WTC11 (cell line): ENCODE measurements around the gene ADAMTS18. TPM values are rescaled to one million over a fixed set of nuclear protein-coding genes. Genes with fewer than 3 reads are reported as not detected.

Source experiments
- ATAC-seq: fragments of 200-7000 bp; cut with Tn5 transposase; 2 replicates; pipeline ENCODE4 v1.10.0; 2021; ENCODE audit warnings: mild to moderate bottlenecking, moderate library complexity
- CTCF ChIA-PET: fragments of 300-600 bp; sonication (Branson Sonifier 250); formaldehyde crosslinking; loops from one replicate; lab custom pipeline; 2021; ENCODE audit warnings: antibody characterized with exemption; lab: Charles Lee
- POLR2A ChIA-PET: fragments of 350-600 bp; sonication (Branson Sonifier 250); formaldehyde crosslinking; loops from one replicate; lab custom pipeline; 2021; ENCODE audit warnings: antibody characterized with exemption; lab: Charles Lee
- DNase-seq: peaks from one replicate; pipeline ENCODE4 v3.0.0; 2021; ENCODE audit warnings: low spot score
- H3K27ac Mint-ChIP-seq: 2 replicates; pipeline ENCODE4 v1.8.0; 2021; ENCODE audit warnings: mixed read lengths
- H3K27me3 Mint-ChIP-seq: 2 replicates; pipeline ENCODE4 v1.8.0; 2021; ENCODE audit warnings: low read depth, mild to moderate bottlenecking, moderate library complexity, mixed read lengths
- H3K36me3 Mint-ChIP-seq: 2 replicates; pipeline ENCODE4 v1.8.0; 2021; ENCODE audit warnings: mixed read lengths
- H3K4me1 Mint-ChIP-seq: 2 replicates; pipeline ENCODE4 v1.8.0; 2022; ENCODE audit warnings: mixed read lengths
- H3K4me3 Mint-ChIP-seq: 2 replicates; pipeline ENCODE4 v1.8.0; 2021; ENCODE audit warnings: mild to moderate bottlenecking, moderate library complexity, mixed read lengths
- H3K9me3 Mint-ChIP-seq: 2 replicates; pipeline ENCODE4 v1.8.0; 2021; ENCODE audit warnings: mixed read lengths
- E2F5 ChIP-seq: sonication (generic); formaldehyde crosslinking; IDR thresholded peaks from 2 replicates; pipeline ENCODE4 v1.8.1; 2022; ENCODE audit warnings: mild to moderate bottlenecking, moderate library complexity, missing genetic modification reagents
- GTF2I ChIP-seq: fragments of 250-450 bp; sonication (Bioruptor Pico); conservative IDR thresholded peaks from 2 replicates; pipeline ENCODE4 v1.4.0; 2021; ENCODE audit warnings: mild to moderate bottlenecking
- NFATC4 ChIP-seq: fragments of 250-450 bp; sonication (Bioruptor Pico); IDR thresholded peaks from 2 replicates; pipeline ENCODE4 v1.9.0; 2021; ENCODE audit warnings: mild to moderate bottlenecking
- NFE2L1 ChIP-seq: sonication (generic); formaldehyde crosslinking; IDR thresholded peaks from 2 replicates; pipeline ENCODE4 v1.8.1; 2023; ENCODE audit warnings: missing genetic modification reagents
- PRDM15 ChIP-seq: sonication (generic); formaldehyde crosslinking; IDR thresholded peaks from 2 replicates; pipeline ENCODE4 v1.8.0; 2022; ENCODE audit warnings: missing genetic modification reagents
- PRRX2 ChIP-seq: fragments of 250-450 bp; sonication (Bioruptor Pico); IDR thresholded peaks from 2 replicates; pipeline ENCODE4 v1.8.0; 2021; ENCODE audit warnings: mild to moderate bottlenecking
- RORB ChIP-seq: fragments of 250-450 bp; sonication (Bioruptor Pico); IDR thresholded peaks from 2 replicates; pipeline ENCODE4 v1.9.0; 2021; ENCODE audit warnings: mild to moderate bottlenecking
- SMAD4 ChIP-seq: sonication (generic); formaldehyde crosslinking; IDR thresholded peaks from 2 replicates; pipeline ENCODE4 v1.8.0; 2022; ENCODE audit warnings: mild to moderate bottlenecking, missing genetic modification reagents
- ZMAT4 ChIP-seq: fragments of 250-450 bp; sonication (Bioruptor Pico); IDR thresholded peaks from 2 replicates; pipeline ENCODE4 v1.9.0; 2021; ENCODE audit warnings: mild to moderate bottlenecking
- ZNF219 ChIP-seq: sonication (generic); formaldehyde crosslinking; IDR thresholded peaks from 2 replicates; pipeline ENCODE4 v1.8.0; 2023; ENCODE audit warnings: missing genetic modification reagents, mild to moderate bottlenecking, borderline replicate concordance
- ZNF671 ChIP-seq: fragments of 250-450 bp; sonication (Bioruptor Pico); IDR thresholded peaks from 2 replicates; pipeline ENCODE4 v1.8.0; 2021; ENCODE audit warnings: mild to moderate bottlenecking
- ZSCAN18 ChIP-seq: fragments of 250-450 bp; sonication (Bioruptor Pico); IDR thresholded peaks from 2 replicates; pipeline ENCODE4 v2.1.2; 2022; ENCODE audit warnings: mild to moderate bottlenecking, moderate library complexity
- total RNA-seq: library from RNA; stranded (reverse); gene quantifications from 3 replicates; pipeline ENCODE4 v1.2.3, GENCODE V29; 2021
- TF ChIP-seq, protein P1 (sequence below): sonication (generic); formaldehyde crosslinking; IDR thresholded peaks from 2 replicates; pipeline ENCODE4 v1.8.1; 2023; ENCODE audit warnings: mild to moderate bottlenecking, missing genetic modification reagents
- TF ChIP-seq, protein P2 (sequence below): fragments of 250-450 bp; sonication (Bioruptor Pico); IDR thresholded peaks from 2 replicates; pipeline ENCODE4 v1.9.0; 2021; ENCODE audit warnings: mild to moderate bottlenecking, borderline replicate concordance
- TF ChIP-seq, protein P3 (sequence below): sonication (generic); formaldehyde crosslinking; IDR thresholded peaks from 2 replicates; pipeline ENCODE4 v1.8.1; 2023; ENCODE audit warnings: mild to moderate bottlenecking, missing genetic modification reagents, moderate library complexity
- TF ChIP-seq, protein P4 (sequence below): sonication (generic); formaldehyde crosslinking; IDR thresholded peaks from 2 replicates; pipeline ENCODE4 v1.8.1; 2022; ENCODE audit warnings: mild to moderate bottlenecking, missing genetic modification reagents, moderate library complexity, borderline replicate concordance

Gene ADAMTS18
- total RNA-seq, 1 experiment from 2014 or later, result 0.17 TPM

DNA sequence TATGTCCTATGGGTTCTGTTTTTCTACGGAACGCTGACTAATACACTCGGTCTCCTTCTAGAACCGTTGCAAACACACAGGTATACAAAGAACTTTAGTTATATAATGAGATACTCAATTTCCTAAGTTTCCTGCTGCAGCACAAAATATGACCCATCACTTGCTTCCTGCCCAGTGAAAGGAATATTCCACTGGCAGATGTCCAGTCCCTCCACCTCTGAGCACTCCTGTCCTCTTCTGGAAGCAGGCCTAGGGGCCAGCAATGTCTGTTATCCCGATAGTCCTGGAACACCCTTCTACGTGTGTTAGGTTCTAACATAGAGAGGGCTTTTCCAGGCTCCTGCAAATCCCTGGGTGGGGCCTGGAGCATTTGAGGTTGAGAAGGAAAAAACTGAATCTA lies 32.7 kb downstream of the ADAMTS18 start:
- TF ChIP-seq RORB (CRISPR knock-in tag) (no peak), ZNF671 (CRISPR knock-in tag) (no peak), PRRX2 (no peak), ZNF219 (no peak), GTF2I (CRISPR knock-in tag) (no peak), ZMAT4 (CRISPR knock-in tag) (no peak), E2F5 (CRISPR knock-in tag) (no peak)
- TF ChIP-seq, protein P1, sequence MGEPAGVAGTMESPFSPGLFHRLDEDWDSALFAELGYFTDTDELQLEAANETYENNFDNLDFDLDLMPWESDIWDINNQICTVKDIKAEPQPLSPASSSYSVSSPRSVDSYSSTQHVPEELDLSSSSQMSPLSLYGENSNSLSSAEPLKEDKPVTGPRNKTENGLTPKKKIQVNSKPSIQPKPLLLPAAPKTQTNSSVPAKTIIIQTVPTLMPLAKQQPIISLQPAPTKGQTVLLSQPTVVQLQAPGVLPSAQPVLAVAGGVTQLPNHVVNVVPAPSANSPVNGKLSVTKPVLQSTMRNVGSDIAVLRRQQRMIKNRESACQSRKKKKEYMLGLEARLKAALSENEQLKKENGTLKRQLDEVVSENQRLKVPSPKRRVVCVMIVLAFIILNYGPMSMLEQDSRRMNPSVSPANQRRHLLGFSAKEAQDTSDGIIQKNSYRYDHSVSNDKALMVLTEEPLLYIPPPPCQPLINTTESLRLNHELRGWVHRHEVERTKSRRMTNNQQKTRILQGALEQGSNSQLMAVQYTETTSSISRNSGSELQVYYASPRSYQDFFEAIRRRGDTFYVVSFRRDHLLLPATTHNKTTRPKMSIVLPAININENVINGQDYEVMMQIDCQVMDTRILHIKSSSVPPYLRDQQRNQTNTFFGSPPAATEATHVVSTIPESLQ (CRISPR knock-in tag), result no peak
- TF ChIP-seq, protein P2, sequence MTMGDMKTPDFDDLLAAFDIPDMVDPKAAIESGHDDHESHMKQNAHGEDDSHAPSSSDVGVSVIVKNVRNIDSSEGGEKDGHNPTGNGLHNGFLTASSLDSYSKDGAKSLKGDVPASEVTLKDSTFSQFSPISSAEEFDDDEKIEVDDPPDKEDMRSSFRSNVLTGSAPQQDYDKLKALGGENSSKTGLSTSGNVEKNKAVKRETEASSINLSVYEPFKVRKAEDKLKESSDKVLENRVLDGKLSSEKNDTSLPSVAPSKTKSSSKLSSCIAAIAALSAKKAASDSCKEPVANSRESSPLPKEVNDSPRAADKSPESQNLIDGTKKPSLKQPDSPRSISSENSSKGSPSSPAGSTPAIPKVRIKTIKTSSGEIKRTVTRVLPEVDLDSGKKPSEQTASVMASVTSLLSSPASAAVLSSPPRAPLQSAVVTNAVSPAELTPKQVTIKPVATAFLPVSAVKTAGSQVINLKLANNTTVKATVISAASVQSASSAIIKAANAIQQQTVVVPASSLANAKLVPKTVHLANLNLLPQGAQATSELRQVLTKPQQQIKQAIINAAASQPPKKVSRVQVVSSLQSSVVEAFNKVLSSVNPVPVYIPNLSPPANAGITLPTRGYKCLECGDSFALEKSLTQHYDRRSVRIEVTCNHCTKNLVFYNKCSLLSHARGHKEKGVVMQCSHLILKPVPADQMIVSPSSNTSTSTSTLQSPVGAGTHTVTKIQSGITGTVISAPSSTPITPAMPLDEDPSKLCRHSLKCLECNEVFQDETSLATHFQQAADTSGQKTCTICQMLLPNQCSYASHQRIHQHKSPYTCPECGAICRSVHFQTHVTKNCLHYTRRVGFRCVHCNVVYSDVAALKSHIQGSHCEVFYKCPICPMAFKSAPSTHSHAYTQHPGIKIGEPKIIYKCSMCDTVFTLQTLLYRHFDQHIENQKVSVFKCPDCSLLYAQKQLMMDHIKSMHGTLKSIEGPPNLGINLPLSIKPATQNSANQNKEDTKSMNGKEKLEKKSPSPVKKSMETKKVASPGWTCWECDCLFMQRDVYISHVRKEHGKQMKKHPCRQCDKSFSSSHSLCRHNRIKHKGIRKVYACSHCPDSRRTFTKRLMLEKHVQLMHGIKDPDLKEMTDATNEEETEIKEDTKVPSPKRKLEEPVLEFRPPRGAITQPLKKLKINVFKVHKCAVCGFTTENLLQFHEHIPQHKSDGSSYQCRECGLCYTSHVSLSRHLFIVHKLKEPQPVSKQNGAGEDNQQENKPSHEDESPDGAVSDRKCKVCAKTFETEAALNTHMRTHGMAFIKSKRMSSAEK, result no peak
- Mint-ChIP-seq H3K4me3 (no peak overlapping the region), H3K4me1 (peaks cover 35% of the 10 kb centered on the region), H3K36me3 (no peaks in the 10 kb centered on the region), H3K9me3 (peaks cover under 1% of the 10 kb centered on the region), H3K27ac (no peak overlapping the region), H3K27me3 (no peaks in the 10 kb centered on the region)
- ATAC-seq, result no peak
- CTCF ChIA-PET, result no interaction called here
- POLR2A ChIA-PET, result no interaction called here
- no peak for DNase-seq

GRCh38 chr16:77399546-77399945 lies 35.3 kb downstream of the ADAMTS18 start:
- DNase-seq (no peak), ATAC-seq (no peak)
- TF ChIP-seq PRDM15 (CRISPR knock-in tag) (no peak), SMAD4 (CRISPR knock-in tag) (no peak), ZSCAN18 (no peak), NFE2L1 (no peak), NFATC4 (no peak)
- TF ChIP-seq, protein P3, sequence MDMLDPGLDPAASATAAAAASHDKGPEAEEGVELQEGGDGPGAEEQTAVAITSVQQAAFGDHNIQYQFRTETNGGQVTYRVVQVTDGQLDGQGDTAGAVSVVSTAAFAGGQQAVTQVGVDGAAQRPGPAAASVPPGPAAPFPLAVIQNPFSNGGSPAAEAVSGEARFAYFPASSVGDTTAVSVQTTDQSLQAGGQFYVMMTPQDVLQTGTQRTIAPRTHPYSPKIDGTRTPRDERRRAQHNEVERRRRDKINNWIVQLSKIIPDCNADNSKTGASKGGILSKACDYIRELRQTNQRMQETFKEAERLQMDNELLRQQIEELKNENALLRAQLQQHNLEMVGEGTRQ (CRISPR knock-in tag), result no peak
- TF ChIP-seq, protein P4, sequence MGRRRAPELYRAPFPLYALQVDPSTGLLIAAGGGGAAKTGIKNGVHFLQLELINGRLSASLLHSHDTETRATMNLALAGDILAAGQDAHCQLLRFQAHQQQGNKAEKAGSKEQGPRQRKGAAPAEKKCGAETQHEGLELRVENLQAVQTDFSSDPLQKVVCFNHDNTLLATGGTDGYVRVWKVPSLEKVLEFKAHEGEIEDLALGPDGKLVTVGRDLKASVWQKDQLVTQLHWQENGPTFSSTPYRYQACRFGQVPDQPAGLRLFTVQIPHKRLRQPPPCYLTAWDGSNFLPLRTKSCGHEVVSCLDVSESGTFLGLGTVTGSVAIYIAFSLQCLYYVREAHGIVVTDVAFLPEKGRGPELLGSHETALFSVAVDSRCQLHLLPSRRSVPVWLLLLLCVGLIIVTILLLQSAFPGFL (CRISPR knock-in tag), result no peak
- H3K4me3 Mint-ChIP-seq, result no peak overlapping the region
- no peaks in the 10 kb centered on the region for H3K27me3 Mint-ChIP-seq
- H3K4me1 Mint-ChIP-seq, result peaks cover 30% of the 10 kb centered on the region
- CTCF ChIA-PET, result no interaction called here
- H3K27ac Mint-ChIP-seq, result no peak overlapping the region
- POLR2A ChIA-PET, result no interaction called here
- H3K9me3 Mint-ChIP-seq, result no peaks in the 10 kb centered on the region
- no peaks in the 10 kb centered on the region for H3K36me3 Mint-ChIP-seq
